ENCODE data around the gene RCCD1.
A peak's percentile ranks its signal among the peaks of the same experiment; 100 is the strongest.
"Not testable (repeated sequence)": the region's sequence is repeated elsewhere in the genome, so short reads cannot be mapped to it uniquely, and the experiment has no call there.

Gene RCCD1

DNA sequence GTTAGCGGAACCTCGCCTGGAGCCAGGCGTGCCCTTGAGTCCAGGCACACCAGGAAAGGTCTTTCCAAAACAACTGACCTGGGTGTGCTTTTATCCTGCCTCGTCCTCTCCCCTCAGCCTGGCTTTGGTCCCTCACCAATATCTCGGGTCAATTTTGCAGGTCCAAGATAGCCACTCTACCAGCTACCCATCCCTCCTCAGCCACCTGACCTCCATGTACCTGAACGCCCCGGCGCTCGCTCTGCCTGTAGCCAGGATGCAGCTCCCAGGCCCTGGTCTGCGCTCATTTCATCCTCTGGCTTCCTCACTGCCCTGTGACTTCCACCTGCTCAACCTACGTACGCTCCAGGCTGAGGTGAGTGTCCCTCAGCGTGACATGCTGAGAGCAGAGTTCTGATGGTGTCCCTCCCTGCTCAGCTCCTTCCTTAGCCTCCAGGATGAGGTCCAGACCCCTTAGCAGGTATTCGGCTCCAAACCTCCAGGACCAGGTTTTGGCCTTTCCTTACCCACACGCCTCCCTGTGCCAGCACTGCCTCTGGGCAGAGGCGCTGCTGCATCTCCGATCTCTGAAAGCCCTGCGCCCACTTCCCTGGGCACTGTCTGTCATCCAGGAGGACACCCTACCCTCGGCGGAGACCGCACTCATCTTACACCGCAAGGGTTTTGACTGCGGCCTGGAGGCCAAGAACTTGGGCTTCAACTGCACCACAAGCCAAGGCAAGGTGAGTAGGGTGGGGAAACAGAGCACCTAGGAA lies 36.5 kb upstream of the RCCD1 start:
- DNase-seq: no peak

DNA sequence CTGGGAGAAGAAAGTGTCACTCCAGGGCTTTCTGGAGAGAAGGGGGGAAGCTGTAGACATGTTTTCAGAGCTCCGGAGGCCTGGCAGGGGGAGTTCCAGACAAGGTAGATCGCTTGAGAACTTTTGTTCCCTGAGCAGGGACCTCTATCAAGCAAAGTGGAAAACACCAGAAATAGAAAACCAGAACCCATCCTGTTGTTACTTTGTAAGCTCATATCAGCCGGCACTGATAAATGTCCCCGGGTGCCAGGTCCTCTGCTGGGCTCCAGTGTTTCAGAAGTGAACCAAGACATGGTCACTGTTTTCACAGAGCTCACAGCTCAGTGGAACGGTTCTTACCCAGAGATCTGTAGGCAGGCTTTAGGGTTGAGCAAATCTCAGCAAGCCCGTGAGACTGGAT lies 35.8 kb upstream of the RCCD1 start:
- no peak for DNase-seq

DNA sequence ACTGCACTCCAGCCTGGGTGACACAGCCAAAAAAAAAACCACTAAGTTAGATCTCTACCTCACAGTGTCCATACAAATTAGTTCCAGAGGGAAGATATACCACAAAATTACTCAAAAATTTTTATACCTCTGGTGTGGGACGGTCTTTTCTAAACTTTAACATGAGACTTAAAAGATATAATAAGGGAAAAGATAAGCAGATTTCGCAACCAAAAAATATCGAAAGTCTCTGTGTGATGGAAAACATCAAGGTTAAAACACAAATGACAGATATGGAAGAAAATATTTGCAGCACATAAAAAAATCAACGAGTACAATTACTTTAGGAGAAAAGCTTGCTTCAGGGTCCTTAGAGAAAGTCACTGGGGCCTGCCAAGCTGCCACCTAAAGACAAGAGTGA lies 32.8 kb upstream of the RCCD1 start:
- DNase-seq: no peak

DNA sequence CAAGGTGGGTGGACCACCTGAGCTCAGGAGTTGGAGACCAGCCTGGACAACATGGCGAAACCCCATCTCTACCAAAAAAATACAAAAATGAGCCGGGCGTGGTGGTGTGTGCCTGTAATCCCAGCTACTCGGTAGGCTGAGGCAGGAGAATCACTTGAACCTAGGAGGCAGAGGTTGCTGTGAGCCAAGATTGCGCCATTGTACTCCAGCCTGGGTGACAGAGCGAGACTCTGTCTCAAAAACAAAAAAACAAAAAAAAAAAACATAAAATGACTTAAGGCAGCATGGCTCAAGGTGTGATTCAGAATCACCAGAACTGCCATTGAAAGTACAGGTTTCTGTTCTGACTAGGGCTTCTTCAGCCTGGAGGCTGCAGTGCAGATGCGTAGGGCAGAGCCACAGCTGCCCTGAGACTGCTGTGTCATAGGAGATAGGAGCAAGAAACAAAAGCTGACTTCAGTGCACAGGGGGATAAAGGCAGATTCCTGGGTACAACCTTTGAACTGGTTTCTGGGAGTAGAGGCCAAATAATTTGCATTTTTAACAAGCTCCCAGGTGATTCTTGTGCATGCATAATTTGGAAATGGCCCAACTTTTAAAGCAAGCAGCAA lies 31.9 kb upstream of the RCCD1 start:
- DNase-seq: not testable (repeated sequence)

DNA sequence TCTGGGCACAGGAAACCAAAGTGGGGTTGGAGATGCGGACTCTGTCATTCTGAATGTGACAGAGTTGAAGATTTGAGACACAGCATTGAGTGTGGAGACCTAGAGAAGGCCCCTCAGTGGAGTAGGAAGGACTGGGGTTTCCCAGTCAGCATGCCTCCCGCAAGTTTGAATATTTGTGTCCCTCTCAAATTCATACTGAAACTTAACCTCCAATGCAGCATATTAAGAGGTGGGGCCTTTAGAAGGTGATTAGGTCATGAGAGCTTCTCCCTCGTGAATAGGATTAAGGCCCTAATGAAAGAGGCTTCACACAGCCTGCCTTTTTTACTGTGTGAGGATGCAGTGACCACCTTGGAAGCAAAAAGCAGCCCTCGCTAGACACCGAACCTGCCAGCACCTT lies 30.3 kb upstream of the RCCD1 start:
- no peak for DNase-seq

DNA sequence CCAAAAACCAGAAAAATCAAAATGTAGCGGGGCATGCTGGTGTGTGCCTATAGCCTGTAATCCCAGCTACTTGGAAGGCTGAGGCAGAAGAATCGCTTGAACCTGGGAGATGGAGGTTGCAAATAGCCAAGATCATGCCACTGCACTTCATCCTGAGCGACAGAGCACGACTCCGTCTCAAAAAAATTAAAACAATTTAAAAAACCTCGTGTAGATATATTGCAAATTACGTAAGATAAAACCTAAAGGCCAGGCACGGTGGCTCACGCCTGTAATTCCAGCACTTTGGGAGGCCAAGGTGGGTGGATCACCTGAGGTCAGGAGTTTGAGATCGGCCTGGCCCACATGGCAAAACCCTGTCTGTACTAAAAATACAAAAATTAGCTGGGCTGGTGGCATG lies 27.9 kb upstream of the RCCD1 start:
- not testable (repeated sequence) for DNase-seq

DNA sequence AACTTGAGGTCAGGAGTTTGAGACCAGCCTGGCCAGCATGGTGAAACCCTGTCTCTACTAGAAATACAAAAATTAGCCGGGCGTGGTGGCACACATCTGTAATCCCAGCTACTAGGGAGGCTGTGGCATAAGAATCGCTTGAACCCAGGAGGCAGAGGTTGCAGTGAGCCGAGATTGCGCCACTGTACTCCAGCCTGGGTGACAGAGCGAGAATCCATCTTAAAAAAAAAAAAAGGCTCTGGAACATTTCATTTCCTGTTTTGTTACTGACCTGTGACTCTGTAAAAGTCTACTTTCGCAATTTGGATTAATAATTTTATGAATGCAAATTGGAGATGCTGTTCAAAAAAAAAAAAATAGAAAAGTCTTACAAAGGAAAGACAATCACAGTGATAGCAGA lies 26.6 kb upstream of the RCCD1 start:
- not testable (repeated sequence) for DNase-seq

DNA sequence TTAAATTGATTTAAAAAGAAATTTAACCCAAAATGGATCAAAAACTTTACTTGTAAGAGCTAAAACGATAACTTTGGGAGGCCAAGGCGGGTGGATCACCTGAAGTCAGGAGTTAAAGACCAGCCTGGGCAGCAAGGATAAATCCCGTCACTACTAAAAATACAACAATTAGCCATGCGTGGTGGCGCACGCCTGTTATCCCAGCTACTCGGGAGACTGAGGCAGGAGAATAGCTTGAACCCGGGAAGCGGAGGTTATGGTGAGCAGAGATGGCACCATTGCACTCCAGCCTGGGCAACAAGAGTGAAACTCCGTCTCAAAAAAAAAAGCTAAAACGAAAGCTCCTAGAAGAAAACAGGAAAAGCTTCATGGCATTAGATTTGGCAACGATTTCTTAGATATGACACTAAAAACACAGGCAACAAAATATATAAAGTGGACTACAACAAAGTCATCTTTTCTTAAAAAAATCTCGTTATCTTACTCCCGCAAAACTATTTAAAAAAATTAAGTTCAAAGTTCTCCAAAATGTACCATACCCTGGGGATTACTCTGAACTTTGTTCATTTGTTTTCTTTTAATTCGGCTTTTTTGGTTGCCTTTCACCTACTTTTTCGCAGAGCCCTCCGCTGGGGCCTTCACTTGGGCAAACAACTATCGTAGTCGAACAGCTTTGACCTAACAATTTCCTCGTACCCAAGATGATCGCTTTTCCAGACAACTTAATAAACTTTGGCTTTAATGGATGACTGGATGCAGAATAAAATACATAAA lies 25.3 kb upstream of the RCCD1 start:
- no peak for DNase-seq

DNA sequence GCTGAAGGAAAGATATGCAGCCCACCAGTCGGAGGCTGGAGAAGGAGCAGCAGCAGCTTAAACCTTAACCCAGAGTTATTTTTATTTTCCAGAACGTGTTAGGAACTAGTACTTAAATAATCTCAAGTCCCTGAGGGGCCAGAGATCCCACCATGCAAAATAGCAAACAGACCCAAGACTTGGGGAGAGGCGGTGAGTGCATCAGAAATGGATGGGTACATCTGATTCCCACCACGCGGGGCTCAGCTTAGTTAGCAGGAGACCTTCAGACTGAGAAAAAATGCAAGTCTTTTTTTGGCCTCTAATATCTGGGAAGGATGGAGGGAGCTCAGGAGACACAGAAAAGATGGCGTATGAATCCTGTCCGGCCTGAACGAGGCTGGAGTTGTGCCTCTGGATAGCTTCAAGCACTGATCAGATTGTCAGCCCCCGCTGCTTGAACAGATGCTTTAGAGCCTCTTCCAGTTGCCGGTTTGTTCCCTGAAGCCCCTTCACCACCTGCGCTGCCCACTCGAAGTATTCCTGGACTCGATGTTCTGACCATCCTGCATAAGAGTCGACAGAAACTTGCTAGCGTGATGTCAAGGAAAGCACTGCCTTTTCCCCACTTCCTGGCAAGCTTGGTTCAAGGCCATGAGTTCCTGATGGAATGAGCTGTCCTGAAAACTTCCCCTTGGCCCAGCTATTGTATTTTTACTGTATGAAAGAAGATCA lies 23.7 kb upstream of the RCCD1 start:
- DNase-seq: no peak

DNA sequence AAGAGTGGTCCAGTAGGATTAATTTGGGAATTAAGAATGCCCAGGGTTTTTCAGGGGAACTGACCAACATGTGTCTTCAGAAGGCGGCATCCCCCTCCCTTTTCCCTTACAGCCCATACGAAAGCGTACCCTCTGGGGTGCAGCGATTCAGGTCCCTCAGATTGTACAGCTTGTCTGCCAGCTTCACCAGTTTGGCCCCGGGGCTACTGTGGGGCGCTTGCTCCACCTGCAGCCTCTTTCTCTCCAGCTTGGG lies 23.2 kb upstream of the RCCD1 start:
- DNase-seq: no peak

DNA sequence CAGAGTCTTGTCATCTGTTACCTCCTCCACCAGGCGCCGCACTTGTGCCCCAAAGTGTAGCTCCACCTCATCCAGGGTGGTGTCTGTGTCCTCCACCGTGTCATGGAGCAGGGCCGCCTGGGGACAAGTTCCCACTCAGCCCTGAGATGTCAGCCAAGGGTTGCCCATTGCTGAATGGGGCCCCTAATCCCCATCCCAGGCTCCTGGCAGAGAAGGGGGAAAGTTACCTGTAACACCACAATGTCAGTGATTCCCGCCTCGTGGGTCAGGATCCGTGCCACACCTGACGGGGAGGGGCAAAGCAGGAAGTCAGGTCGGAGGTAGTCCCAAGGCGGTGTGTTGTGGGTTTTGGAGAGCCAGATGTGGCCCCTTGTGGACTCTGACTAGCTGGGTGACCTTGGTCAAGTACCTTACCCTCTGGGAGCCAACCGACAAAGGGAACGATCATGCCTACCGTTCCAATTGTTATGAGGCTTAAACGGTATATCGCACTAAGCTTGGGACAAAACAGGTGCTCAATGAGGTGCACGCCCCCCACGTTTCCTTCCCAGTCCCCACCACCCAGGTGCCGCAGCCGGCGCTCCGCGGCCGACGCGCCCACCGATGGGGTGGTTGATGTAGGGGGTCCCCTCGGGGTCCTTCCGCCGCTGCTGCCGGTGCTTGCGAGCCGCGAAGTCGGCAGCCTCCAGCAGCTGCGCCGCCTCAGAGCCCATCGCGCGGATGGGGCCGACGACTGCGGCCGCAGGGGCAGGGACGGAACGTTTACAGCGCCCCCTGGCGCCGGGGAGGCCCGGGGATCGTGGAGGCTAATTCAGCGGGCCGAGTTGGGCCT lies 22.6 kb upstream of the RCCD1 start, which contains the start of gene HDDC3:
Gene HDDC3 (minus strand): TSS at position 722 of the 832 bp plus-strand sequence. CDS start 9 bp downstream, at position 713.
- peak; percentile 93 for DNase-seq

DNA sequence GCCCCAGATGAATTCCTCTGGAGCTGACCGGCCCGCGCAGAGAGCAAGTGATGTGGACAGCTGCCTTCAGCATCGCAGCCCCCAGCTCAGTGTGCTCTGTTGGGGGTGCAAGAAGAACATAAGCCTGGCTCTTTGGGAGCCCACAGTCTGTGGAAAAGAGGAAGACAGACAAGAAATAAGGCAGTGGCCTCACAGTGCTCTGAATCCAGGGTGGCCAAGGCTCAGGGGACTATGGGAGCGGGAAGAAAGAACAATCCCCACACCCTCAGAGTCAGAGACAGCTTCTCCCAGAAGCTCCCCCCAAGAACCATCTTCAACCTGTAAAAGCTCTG lies 22.1 kb upstream of the RCCD1 start:
- no peak for DNase-seq

DNA sequence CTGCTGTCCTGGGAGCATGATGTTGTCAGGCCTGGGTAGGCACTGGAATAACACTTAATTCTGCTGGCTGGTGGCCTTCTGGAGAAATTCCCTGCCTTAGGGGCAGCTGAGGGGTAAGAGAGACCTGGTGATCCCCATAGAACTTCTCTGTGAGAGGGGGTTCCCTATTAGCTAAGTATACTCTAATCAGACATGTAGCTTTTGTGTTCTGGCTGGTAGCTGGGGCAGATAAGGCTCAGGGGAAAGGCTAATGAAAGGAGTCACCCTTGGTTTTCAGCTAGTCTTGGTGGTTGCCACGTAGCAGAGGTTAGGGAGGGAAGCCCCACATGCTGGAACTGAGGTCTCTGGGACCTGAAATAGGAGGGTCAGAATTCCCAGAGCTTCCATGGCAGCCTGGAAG lies 21.4 kb upstream of the RCCD1 start:
- DNase-seq: no peak

DNA sequence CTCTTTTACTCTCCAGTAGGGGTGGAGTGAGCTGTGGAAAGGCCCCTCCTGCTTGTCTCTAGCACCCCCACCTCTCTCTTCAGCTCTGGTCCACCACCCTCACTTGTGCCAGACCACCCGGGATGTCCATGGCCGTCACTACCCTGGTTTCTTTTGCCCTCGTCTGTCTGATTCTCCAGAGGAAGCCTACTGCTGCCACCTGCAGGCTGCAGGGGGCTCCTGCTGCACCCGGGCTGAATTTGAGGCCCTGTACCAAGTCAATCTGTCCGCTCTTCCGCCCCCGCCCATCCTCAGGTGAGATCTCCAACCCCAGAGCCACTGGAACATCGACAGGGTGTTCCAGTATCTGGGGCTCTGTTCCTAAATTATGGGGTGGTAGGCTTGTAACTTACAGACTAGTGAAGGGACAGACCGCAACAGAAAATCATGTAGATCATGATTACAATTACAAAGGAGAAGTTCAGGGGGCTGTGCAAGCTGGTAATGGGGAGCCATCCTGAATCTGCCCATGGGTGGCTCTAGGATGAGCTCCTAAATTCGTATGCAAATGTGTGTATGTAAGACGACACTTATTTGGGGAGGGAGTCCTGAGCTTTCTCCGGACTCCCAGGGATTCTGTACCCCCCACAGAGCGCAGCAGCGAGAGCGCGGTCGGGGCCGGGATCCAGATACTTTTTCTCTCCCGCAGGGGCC lies 20.3 kb upstream of the RCCD1 start:
- DNase-seq: peak; percentile 94

DNA sequence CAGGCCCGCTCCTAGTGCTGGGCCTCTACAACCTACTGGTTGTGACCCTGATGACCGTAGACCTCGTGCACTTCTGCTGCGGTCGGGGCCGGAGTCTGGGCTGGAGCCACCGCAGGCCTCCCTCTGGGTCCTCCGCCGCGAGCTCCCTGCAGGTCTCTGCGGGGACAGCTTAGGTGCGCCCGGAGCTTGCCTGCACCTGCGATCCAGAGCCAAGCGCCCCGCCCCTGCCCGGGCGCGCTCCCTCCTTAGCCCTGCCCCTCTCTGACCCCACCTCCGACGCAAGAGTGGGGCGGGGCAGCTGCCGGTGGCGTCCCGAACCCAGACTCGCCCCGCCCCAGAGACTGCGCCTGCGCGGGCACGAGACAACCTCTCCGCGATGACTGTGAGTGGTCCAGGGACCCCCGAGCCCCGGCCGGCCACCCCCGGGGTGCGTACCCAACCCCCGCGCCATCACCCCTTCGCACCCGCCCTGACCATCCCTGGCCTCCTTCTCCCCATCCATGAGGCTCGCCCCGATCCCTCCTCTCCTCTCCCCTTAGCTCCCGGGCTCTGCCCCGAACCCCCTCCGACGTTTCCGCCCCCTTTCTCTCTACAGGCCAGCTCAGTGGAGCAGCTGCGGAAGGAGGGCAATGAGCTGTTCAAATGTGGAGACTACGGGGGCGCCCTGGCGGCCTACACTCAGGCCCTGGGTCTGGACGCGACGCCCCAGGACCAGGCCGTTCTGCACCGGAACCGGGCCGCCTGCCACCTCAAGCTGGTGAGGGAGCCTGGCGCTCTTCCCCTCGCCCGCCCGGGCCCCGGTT lies 19.5 kb upstream of the RCCD1 start, which contains the start of gene UNC45A:
Gene UNC45A (plus strand): TSS at position 337 of the 803 bp plus-strand sequence. CDS start 40 bp downstream, at position 377.
- DNase-seq: peak; percentile 96

DNA sequence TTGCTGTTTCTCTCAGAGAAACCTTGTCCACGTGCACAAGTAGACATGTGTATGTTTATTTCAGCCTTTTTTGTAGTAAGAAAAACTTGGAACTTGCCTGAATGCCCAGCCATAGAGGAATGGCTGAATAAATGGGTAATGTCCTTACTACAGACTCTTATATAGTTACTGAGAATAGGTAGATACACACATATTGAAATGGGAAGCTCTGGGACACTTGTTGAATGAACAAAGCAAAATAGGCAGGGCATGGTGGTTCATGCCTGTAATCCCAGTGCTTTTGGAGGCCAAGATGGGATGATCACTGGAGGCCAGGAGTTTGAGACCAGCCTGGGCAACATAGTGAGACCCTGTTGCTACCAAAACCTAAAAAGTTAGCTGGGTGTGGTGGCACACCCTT lies 17.9 kb upstream of the RCCD1 start:
- DNase-seq: no peak

DNA sequence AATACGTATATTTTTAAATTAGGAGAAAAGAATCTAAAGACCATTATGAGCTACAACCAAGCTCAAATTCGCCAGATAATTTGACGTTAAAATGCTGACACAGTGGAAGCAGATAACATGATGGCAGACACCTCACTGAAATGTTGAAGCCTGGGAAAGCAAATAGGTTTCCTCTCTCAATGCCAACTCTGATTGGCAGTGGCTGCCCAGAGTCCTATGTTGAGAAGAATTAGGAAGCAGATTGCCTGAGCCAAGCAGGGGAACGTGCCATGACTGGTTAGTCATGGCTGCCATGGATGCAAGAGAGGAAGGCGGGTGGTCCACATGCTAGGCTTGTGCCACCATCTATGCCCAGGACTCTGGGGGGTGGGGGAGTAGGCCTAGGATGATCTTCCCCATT lies 16.4 kb upstream of the RCCD1 start:
- no peak for DNase-seq

DNA sequence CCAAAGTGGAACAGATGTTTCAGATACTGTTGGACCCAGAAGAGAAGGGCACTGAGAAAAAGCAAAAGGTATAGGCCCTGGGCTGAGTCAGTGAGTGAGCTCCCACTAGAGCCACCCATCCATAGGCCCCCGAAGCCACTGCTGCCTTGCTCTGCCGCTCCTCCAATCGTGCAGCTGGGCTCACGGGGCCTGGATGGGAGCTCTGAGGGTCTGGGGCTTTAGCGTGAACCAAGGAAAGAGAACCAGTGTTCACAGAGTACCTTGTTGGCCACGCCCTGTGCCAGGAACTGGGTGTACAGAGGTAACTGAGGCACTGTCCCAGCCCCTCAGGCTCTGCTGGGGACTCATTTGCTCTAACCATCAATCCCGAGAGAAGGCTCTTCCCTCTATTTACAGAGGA lies 14.9 kb upstream of the RCCD1 start:
- DNase-seq: no peak

DNA sequence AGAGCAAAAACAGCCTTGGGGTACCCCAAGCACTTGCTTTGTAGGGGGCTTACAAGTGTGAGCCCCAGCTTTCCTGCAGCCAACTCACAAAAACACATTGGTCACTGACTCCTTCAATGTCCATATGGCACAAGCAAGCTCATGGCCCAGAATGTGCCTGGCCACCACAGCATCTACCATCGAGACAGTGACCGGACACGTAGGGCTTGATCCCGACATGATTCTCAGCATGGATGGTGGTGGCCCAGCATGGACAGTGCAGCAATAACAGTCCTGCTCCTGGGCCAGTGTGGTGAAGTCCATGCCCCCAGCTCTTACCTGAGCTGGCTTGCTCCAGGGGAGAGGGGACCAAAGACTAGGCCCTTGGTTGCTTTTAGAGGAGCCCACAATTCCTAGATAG lies 13.6 kb upstream of the RCCD1 start:
- DNase-seq: no peak

DNA sequence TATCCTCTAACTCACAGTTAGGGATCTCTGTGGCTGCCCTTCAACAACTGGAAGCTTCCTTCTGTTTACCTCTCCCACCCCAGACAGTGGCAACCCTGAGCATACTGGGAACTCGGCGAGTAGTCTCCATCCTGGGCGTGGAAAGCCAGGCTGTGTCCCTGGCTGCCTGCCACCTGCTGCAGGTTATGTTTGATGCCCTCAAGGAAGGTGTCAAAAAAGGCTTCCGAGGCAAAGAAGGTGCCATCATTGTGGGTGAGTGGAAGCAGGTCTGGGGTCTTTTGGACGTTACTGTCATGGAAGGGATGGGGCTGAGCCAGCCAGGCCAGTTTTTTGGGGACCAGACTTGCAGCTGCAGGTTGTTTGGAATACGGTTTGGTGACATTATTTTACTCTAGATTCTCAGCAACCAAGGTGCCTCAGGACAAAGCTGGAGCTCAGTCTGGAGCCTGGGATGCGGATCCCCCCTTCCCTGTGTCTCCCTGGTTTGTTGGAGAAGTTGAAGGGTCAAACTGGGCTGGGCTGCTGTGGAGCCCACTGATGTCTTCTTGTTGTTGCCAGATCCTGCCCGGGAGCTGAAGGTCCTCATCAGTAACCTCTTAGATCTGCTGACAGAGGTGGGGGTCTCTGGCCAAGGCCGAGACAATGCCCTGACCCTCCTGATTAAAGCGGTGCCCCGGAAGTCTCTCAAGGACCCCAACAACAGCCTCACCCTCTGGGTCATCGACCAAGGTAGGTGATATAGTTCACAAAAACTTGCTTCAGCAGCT lies 12.1 kb upstream of the RCCD1 start:
- DNase-seq: no peak

All from eye (tissue), 1 donor.